NT2/D1 (cell line): ENCODE results near the gene MED28.

ENCODE experiments used
- YY1 ChIP-seq: IDR thresholded peaks from 2 replicates; pipeline ENCODE4 v1.6.1; 2011; ENCODE audit not compliant: insufficient read length, insufficient read depth
- ZNF274 ChIP-seq: IDR thresholded peaks from 2 replicates; pipeline ENCODE4 v1.6.1; 2011; ENCODE audit warnings: mild to moderate bottlenecking, low read depth, low read length

DNA sequence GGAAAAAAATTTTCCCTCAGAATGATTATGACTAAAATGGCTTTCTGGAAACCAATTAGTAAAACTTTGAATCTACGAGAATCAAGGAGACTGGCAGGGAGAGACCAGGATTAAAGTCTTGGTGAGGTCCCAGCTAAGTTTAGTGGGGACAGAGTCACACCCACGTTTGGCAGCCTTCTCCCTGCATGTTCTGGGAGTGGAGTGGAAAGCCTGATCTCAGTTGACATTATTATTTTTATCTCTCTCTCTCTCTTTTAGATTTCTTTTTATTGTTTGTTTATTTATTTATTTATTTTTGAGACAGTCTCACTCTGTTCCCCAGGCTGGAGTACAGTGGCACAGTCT, 67.8 kb downstream of the MED28 start:
- no peak for TF ChIP-seq ZNF274
- TF ChIP-seq YY1, result no peak
